A172 (cell line): ENCODE measurements around the gene SKIDA1. TPM values are rescaled to one million over a fixed set of nuclear protein-coding genes. Genes with fewer than 3 reads are reported as not detected.
"Not testable (repeated sequence)": the region's sequence is repeated elsewhere in the genome, so short reads cannot be mapped to it uniquely, and the experiment has no call there.

Experiments used
- DNase-seq: peaks from one replicate; pipeline ENCODE4 v3.0.0-alpha.2; 2015; ENCODE audit warnings: low spot score
- total RNA-seq: library from RNA; depleted of rRNA; stranded (reverse); fragments of >200 nt; shearing (Covaris generic); gene quantifications from 2 replicates; pipeline ENCODE4 v1.2.3, GENCODE V29; 2014; rRNA removed

SKIDA1 gene
- 0.53 and 2.4 TPM in 2 replicates for total RNA-seq

GRCh38 chr10:21525367-21526187 is at the start of gene SKIDA1:
Gene SKIDA1 (minus strand): TSS chr10:21525682. CDS start chr10:21517822, 7,860 bp downstream.
- DNase-seq, result peak; percentile 88

GRCh38 chr10:21574514-21574913 is 49.0 kb upstream of the SKIDA1 start:
- DNase-seq, result not testable (repeated sequence)

GRCh38 chr10:21572578-21572977 is 47.1 kb upstream of the SKIDA1 start:
- DNase-seq, result no peak

- DNase-seq, result no peak
Measured at GRCh38 chr10:21570761-21571521, 45.5 kb upstream of the SKIDA1 start.

- DNase-seq, result not testable (repeated sequence)
Measured at GRCh38 chr10:21558984-21559383, 33.5 kb upstream of the SKIDA1 start.

GRCh38 chr10:21556527-21556926 is 31.0 kb upstream of the SKIDA1 start:
- DNase-seq, result no peak

- DNase-seq, result no peak
Measured at GRCh38 chr10:21552638-21553037, 27.2 kb upstream of the SKIDA1 start.

- DNase-seq, result no peak
Measured at GRCh38 chr10:21547246-21547645, 21.8 kb upstream of the SKIDA1 start.

- not testable (repeated sequence) for DNase-seq
Measured at GRCh38 chr10:21540701-21541100, 15.2 kb upstream of the SKIDA1 start.

GRCh38 chr10:21536874-21537273 is 11.4 kb upstream of the SKIDA1 start:
- DNase-seq, result no peak

GRCh38 chr10:21535976-21536375 is 10.5 kb upstream of the SKIDA1 start:
- not testable (repeated sequence) for DNase-seq

GRCh38 chr10:21535494-21535965 is 10.0 kb upstream of the SKIDA1 start:
- DNase-seq, result peak; percentile 26

GRCh38 chr10:21534604-21535493 is 9.4 kb upstream of the SKIDA1 start:
- DNase-seq, result peak; percentile 45

- no peak for DNase-seq
Measured at GRCh38 chr10:21534280-21534586, 8.8 kb upstream of the SKIDA1 start.

- DNase-seq, result peak; percentile 86
Measured at GRCh38 chr10:21533467-21534279, 8.2 kb upstream of the SKIDA1 start, which contains the start of gene MLLT10. Gene MLLT10 (plus strand): TSS chr10:21534232. CDS start chr10:21534645, 413 bp downstream.

GRCh38 chr10:21532694-21533466 is 7.4 kb upstream of the SKIDA1 start:
- DNase-seq, result peak; percentile 4

- peak; percentile 28 for DNase-seq
Measured at GRCh38 chr10:21531164-21531563, 5.7 kb upstream of the SKIDA1 start.

- DNase-seq, result peak; percentile 5
Measured at GRCh38 chr10:21530641-21531040, 5.2 kb upstream of the SKIDA1 start.

GRCh38 chr10:21530168-21530567 is 4.7 kb upstream of the SKIDA1 start:
- no peak for DNase-seq
